HuH-7 (cell line): Measurements from ENCODE around the gene NFKBIB.
A peak's percentile ranks its signal among the peaks of the same experiment; 100 is the strongest.

Source experiments
- DNase-seq: peaks from one replicate; pipeline ENCODE4 v3.0.0; 2011; ENCODE audit warnings: low spot score

The NFKBIB gene

DNA sequence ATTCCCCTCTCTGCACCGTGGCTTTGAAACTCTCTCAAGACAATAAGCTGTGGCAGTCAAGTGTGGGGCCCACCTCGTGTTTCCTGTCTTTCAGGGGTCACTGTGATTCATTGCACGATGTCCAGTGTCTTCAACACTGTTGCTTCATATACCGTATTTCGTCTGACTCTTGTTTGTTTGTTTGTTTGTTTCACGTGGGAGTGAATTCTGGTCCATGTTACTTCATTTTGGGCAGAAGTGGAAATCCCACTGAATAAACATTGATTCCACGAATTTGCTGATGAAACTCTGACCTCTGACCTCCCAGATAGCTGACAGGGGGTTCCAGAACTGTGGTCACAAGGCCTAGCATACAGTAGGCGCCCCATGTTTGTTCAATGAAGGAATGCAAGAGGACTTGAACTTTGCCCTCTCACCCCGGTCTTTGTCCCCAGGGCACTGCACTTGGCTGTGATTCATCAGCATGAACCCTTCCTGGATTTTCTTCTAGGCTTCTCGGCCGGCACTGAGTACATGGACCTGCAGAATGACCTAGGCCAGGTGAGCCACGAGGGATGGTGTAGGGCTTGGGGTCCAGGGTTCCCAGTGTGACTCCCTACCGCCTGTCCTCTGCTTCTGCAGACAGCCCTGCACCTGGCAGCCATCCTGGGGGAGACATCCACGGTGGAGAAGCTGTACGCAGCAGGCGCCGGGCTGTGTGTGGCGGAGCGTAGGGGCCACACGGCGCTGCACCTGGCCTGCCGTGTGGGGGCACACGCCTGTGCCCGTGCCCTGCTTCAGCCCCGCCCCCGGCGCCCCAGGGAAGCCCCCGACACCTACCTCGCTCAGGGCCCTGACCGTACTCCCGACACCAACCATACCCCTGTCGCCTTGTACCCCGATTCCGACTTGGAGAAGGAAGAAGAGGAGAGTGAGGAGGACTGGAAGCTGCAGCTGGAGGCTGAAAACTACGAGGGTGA, 5.1 kb downstream of the NFKBIB start:
- no peak for DNase-seq

- DNase-seq, result no peak
Observed at GRCh38 chr19:38905620-38906019, 5.9 kb downstream of the NFKBIB start.

GRCh38 chr19:38907227-38907626, 7.5 kb downstream of the NFKBIB start:
- DNase-seq, result no peak

DNA sequence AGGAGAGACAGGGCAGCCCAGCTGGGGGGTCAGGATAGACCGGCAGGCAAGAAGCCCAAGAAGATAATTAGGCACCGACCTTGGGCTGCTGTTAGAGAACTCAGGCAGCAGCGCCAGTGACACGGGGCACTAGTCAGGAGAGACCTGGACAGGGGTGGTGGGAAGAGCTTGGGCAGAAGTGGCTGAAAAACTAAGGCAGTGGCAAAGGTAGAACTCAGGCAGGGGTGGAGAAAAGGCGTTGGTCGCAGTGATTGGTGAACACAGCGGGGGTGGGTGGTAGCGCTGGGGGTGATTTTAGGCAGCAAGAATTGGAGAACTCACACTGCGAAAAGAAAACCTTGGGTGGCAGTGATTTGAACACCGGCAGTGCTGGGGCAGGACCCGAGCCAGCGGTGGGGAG, 7.9 kb downstream of the NFKBIB start:
- no peak for DNase-seq

GRCh38 chr19:38908911-38909310, 9.1 kb downstream of the NFKBIB start:
- DNase-seq, result no peak

GRCh38 chr19:38910488-38910887, 10.7 kb downstream of the NFKBIB start:
- no peak for DNase-seq

GRCh38 chr19:38911388-38912001, 11.7 kb downstream of the NFKBIB start:
- DNase-seq, result no peak

DNA sequence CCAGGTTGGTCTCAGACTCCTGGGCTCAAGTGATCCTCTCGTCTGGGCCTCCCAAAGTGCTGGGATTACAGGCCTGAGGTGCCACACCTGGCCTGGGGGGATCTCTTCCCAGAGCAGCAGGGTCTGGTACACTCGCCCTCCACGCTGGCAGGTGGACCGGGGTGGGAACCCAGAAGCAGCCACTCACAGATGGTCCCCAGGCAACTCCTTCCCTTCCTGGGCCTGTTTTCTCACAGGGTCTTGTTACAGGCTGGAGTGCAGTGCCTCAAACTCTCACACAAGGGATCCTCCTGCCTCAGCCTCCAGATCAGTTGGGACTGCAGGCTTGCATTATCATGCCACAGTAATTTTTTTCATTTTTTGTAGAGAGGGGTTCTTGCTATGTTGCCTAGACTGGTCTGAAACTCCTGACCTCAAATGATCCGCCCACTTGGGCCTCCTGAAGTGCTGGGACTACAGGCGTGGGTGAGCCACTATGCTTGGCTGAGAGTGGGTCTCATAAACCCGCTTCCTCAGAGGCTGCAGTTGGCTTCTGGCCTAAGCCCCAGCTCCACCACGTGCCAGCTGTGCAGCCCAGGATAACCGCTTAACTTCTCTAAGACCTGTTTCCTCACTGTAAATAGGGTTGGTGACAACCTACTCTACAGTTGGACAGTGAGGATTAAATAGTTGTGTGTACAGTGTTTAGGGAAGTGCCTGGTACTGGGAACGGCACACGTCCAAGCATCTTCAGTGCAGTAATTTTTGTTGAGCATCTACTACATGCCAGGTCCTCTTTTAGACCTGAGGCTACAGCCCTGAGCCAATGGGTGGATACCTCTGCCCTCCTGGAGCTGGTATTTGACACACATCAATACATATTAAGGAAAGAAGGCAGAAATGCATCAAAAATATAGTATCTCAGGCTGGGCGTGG, 13.1 kb downstream of the NFKBIB start:
- DNase-seq, result no peak

DNA sequence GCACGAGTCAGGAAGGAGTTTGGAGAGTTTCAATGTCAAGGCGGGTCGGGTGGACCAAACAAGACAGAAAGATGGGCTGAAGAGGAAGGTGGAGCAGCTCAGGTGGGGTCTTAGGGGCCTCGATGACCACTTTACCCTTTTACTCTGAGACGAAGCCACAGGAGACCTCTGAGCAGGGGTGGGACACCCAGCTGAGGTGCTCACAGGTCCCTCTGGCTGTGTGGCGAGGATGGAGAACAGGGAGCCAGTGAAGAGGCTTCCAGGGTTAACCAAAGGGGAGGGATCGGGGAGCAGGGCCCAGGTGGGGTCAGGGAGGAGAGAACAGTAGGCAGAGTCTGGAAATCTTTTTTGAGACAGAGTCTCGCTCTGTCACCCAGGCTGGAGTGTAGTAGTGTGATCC, 14.2 kb downstream of the NFKBIB start:
- no peak for DNase-seq

- DNase-seq, result no peak
Observed at GRCh38 chr19:38915329-38916321, 15.9 kb downstream of the NFKBIB start.

DNA sequence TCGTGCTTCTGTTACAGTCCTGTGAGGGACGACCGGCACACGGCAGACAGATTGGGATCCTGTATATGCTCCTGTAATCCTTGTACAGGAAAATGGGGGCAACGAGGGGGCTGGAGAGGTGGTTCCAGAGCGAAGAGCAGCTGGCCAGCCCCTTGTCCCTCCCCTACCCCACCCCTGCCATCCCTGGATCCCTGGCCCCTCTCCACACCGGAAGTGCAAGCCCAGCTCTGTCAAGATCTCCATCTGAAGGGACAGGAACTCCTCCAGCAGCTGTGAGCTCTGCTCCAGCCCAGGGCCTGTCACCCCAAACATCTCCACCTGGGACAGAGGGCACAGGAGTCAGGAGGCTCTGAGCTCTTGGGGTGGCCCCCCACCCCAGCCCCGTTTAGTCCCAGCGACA, 17.7 kb downstream of the NFKBIB start:
- no peak for DNase-seq

GRCh38 chr19:38917921-38918491, 18.2 kb downstream of the NFKBIB start:
- peak; percentile 93 for DNase-seq

DNA sequence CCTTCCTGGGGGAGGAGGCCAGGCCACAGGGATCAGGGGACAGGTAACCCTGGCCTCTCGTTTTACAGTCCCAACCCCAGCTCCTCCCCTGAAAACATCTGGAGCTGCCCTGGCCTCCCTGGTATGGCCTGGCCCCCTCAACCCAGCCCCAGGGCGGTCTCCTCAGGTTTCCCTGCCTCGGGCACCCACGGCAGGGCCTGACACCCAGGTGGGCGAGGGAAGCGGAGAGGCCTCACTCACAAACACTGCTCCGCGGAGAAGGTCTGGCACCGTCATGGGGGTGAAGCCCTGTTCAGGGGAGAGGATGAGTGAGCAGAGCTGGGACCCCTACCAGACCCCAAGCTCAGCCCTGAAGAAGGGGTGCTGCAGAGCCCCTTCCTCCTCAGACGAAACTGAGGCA, 18.8 kb downstream of the NFKBIB start:
- DNase-seq, result no peak

DNA sequence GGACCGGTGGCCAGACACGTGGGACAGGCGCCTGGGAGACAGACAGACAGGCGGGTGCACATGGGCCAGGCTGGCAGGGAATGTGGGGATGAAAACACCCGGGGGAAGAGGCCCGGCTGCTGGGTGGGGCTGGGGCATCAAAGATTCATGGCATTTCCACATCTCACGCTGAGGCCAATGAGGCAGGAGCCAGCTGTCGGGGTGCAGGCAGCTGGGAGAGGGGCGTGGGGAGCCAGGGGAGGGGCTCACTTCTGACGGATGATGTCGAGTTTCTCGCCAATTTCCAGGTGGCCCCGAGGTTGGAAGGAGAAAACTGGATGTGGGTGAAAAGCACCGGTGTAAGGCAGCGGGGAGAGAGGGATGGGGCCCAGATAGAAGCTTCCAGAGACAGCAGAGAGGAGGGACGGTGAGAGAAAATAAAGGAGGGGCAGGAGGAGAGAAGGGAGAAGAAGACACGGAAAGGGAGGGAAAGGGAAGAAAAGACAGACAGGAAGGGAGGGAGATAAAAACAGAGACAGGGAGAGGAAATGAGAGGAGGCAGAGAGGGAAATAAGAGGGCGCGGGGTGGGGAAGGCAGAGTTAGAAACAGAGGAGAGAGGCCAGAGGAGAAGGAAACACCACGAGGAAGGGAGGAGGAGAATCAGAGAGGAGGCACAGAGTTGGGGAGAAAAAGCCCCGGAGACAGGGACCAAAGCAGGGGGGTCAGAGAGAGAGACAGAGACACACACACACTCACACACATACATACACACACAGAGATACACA, 20.2 kb downstream of the NFKBIB start:
- DNase-seq, result peak; percentile 1

DNA sequence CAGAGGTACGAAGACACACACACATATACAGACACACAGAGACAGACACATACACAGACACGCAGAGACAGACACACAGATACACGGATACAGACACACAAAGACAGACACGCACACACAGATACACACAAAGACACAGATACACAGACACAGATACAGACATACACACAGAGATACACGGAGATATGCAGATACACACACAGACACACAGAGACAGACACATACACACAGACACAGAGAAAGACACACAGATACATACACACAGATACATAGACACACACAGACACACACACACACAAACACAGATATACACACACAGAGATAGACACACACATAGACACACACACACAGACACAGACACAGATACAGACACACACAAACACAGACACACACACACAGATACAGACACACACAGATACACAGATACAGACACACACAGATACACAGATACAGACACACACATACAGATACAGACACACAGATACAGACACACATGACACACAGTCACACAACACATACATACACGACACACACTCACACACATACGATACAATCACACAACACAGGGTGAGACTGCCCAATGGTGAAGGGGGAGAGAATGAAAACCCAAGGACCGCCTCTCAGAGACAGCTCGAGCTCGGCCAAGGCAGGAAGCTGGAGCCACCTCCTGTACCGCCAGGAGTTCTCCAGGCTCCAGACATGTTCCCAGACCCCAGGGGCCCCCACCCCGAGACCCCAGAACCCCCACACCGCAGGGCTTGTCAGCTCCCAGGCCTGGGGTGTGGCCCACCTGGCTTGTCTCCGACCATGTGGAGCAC, 21.0 kb downstream of the NFKBIB start:
- peak; percentile 3 for DNase-seq

- DNase-seq, result no peak
Observed at GRCh38 chr19:38921420-38922274, 21.9 kb downstream of the NFKBIB start.

DNA sequence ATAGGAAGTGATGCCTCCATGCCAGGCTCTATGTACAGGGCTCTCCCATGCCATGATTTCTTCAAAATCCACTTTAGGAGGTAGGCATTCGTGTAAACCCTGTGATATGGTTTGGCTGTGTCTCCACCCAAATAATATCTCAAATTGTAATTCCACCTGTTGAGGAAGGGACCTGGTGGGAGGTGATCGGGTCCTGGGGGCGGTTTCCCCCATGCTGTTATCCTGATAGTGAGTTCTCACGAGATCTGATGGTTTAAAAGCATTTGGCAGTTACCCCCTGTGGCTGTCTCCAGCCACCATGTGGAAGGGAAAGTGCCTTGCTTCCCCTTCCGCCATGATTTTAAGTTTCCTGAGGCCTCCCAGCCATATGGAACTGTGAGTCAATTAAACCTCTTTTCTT, 22.7 kb downstream of the NFKBIB start:
- DNase-seq, result no peak

- DNase-seq, result no peak
Observed at GRCh38 chr19:38924388-38924787, 24.6 kb downstream of the NFKBIB start.
